Testis (tissue), 3 donors: ENCODE data around the gene KDSR. TPM values are rescaled to one million over a fixed set of nuclear protein-coding genes. Genes with fewer than 3 reads are reported as not detected.

Experiments
- DNase-seq: peaks from one replicate; pipeline ENCODE4 v3.0.0-alpha.2; 2019
- H3K27ac ChIP-seq, 2 donors: fragments of 200-600 bp; sonication (generic); one replicate each; pipeline ENCODE4 v1.5.1; 2019
- H3K27me3 ChIP-seq: fragments of 200-600 bp; sonication (generic); one replicate; pipeline ENCODE4 v1.5.1; 2019
- H3K36me3 ChIP-seq: fragments of 200-600 bp; sonication (generic); one replicate; pipeline ENCODE4 v1.5.1; 2017; ENCODE audit warnings: low read depth; ENCODE audit errors: missing control alignments
- H3K4me1 ChIP-seq: fragments of 200-600 bp; sonication (generic); one replicate; pipeline ENCODE4 v1.5.1; 2019
- H3K4me3 ChIP-seq, 2 donors: fragments of 200-600 bp; sonication (generic); one replicate each; pipeline ENCODE4 v1.5.1; 2017 to 2019
- H3K9me3 ChIP-seq: fragments of 200-600 bp; sonication (generic); one replicate; pipeline ENCODE4 v1.5.1; 2017
- CTCF ChIP-seq, 3 experiments: fragments of 450-650 bp in 2 of 3; fragments of 200-600 bp in 1 of 3; sonication (generic) in 1 of 3; IDR thresholded peaks; one replicate each; pipeline ENCODE4 v1.5.1; 2016 to 2019; ENCODE audit warnings: antibody characterized with exemption in 3 of 3, mild to moderate bottlenecking in 2 of 3, moderate library complexity in 1 of 3
- POLR2A ChIP-seq: fragments of 450-650 bp; IDR thresholded peaks from one replicate; pipeline ENCODE4 v1.6.1; 2017; ENCODE audit warnings: antibody characterized with exemption, mild to moderate bottlenecking, moderate library complexity
- WGBS, 2 donors: methylation state at CpG; one replicate each; pipeline ENCODE4 v1.1.5; 2018; 5-methylcytosine and 5-hydroxymethylcytosine counted together
- intact Hi-C: fragments of 100-400 bp; cut with DNase I; formaldehyde crosslinking; loops from one replicate; pipeline ENCODE4 v1.15.1; 2023; ENCODE audit warnings: low total_unique reads
- polyA plus RNA-seq: library from polyadenylated mRNA; stranded (reverse); fragments of 350-450 nt; fragmentation: Illumina TruSeq; extraction: RNeasy Lipid Tissue Mini Kit (QIAGEN cat#74804); gene quantifications from one replicate; pipeline ENCODE4 v1.2.3, GENCODE V29; 2014; ENCODE audit warnings: low read depth, low replicate concordance; ENCODE audit not compliant: insufficient read depth
- total RNA-seq, 2 donors: library from RNA; depleted of rRNA; stranded (reverse); fragments of >200 nt; gene quantifications; one replicate each; pipeline ENCODE4 v1.2.3, GENCODE V29; 2016

Gene KDSR
- total and polyA plus RNA-seq, 3 donors from 2014 or later = 30.2 to 64.1 (median 41.7) TPM

- Histone ChIP-seq H3K4me1 (peaks cover 6% of the 10 kb centered on the region), H3K4me3 (no peak overlapping the region), H3K9me3 (no peaks in the 10 kb centered on the region), H3K27ac (no peak overlapping the region), H3K27me3 (no peaks in the 10 kb centered on the region), H3K36me3 (no peaks in the 10 kb centered on the region)
- no peak for DNase-seq
- 58 to 59% methylated on average over 1 of the region's 1 CpG for WGBS, 2 donors
- intact Hi-C loops = no loop called here
- TF ChIP-seq POLR2A (no peak), CTCF (IDR thresholded peaks at IDR 0.05) (no peak)
These were observed 40.7 kb upstream of the KDSR start for GRCh38 chr18:63407734-63408133.

DNA sequence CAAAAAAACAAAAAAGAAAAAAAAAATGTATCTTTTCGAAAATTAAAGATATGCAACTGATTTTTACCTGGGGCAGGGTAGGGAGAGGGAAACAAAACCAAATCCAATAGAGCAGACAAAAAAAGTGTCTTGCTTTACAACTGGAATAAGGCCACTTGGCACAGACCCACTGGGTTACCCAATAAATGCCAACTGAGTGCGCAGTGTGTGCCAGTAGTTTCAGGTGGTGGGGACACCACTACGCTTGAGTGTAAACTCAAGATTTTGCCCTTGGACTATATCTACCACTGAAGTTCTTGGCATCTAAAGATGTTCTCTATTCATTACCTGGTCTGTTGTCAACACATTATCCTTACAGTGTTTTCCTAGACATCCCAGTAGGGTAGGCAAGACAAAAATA is 39.0 kb upstream of the KDSR start:
- no peaks in the 10 kb centered on the region for H3K9me3 ChIP-seq
- no peaks in the 10 kb centered on the region for H3K36me3 ChIP-seq
- H3K4me1 ChIP-seq = peaks cover 6% of the 10 kb centered on the region
- H3K27ac ChIP-seq = no peak overlapping the region
- TF ChIP-seq POLR2A (no peak), CTCF (IDR thresholded peaks at IDR 0.05) (no peak)
- no peaks in the 10 kb centered on the region for H3K27me3 ChIP-seq
- WGBS, 2 donors = 95 to 98% methylated on average over 3 of the region's 3 CpGs
- no peak overlapping the region for H3K4me3 ChIP-seq
- no peak for DNase-seq
- intact Hi-C loops = no loop called here

DNA sequence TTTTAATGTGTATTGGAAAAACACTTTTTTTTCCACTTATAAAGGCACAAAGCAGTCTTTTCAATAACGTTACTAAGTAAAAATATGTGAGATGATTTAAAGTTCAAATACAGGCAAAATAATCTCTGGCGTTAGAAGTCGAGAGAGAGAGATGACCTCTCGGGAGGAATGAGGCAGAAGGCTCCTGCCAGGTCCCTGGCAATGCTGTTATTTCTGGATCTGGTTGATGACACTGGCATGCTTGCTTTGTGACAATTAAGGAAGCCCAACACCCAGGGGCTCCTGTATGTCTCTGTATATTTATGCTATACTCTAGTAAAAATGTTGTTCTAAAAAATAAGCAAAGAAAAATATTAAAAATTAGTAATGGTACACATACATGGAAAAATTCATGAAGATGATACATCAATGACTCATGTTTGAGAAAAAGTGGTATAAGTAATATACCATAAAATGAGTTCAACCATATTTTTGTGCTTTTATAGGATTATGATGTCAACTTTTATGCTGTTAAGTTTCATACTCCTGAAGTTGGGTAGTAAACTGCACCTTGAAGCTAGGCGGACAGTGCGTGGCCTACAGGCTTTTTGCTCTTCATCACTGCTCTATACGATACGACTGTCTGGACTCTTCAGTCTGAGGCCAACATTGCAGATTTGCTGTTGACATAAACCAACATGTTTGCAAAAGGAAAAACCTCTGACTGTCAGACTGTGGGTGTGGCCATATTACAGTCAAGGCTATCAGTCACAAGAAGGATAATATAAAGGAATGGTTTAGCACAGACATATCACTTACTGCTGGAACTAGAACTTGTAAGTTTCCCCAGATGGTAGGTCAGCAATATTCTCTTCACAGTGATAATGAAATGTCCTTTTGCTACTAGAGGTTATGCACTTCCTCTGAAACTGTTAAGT is 35.5 kb upstream of the KDSR start:
- no peaks in the 10 kb centered on the region for H3K9me3 ChIP-seq
- no peak for DNase-seq
- H3K27me3 ChIP-seq = no peaks in the 10 kb centered on the region
- H3K4me3 ChIP-seq = no peak overlapping the region
- H3K4me1 ChIP-seq = no peaks in the 10 kb centered on the region
- intact Hi-C loops = no loop called here
- no peak overlapping the region for H3K27ac ChIP-seq
- TF ChIP-seq CTCF (IDR thresholded peaks at IDR 0.05) = no peak
- no peak for TF ChIP-seq POLR2A
- WGBS, 2 donors = 86 to 89% methylated on average over 8 of the region's 8 CpGs
- no peaks in the 10 kb centered on the region for H3K36me3 ChIP-seq

DNA sequence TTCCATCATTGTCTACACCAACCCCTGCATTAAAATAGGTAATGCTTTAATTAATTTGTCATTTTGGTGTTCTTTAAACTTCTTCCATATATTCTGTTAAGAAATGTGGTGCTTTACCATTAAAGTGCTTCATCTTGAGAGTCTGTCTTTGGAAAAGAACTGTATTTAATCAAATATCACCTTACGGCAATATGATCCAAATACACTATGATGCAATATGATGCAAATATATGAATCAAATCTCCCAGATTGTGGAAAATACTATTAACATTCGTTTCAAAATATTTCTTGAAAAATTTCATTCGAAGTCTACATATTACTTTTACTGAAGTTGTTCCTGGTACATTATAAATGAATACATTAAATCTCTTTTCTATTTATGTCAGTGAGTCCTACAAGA is 32.3 kb upstream of the KDSR start:
- H3K27me3 ChIP-seq = no peaks in the 10 kb centered on the region
- no peak overlapping the region for H3K4me3 ChIP-seq
- WGBS, 2 donors = 89 to 98% methylated on average over 3 of the region's 3 CpGs
- H3K9me3 ChIP-seq = no peaks in the 10 kb centered on the region
- no peak for DNase-seq
- no peaks in the 10 kb centered on the region for H3K4me1 ChIP-seq
- TF ChIP-seq CTCF (IDR thresholded peaks at IDR 0.05) (no peak), POLR2A (no peak)
- intact Hi-C loops = no loop called here
- no peaks in the 10 kb centered on the region for H3K36me3 ChIP-seq
- H3K27ac ChIP-seq = no peak overlapping the region

- Histone ChIP-seq H3K4me1 (no peaks in the 10 kb centered on the region), H3K27ac (no peak overlapping the region), H3K9me3 (no peaks in the 10 kb centered on the region), H3K36me3 (no peaks in the 10 kb centered on the region), H3K27me3 (no peaks in the 10 kb centered on the region), H3K4me3 (no peak overlapping the region)
- intact Hi-C loops = no loop called here
- DNase-seq = no peak
- TF ChIP-seq CTCF (IDR thresholded peaks at IDR 0.05) (no peak), POLR2A (no peak)
- 89 to 97% methylated on average over 1 of the region's 1 CpG for WGBS, 2 donors
These were observed 30.3 kb upstream of the KDSR start for GRCh38 chr18:63397349-63397748.
